AG09319 (cell line): Measurements from ENCODE around the gene LRRFIP1.
"Not testable (repeated sequence)": the region's sequence is repeated elsewhere in the genome, so short reads cannot be mapped to it uniquely, and the experiment has no call there.

Source experiments
- DNase-seq: peaks from one replicate; pipeline ENCODE4 v3.0.0-alpha.2; 2010; ENCODE audit warnings: low read depth; ENCODE audit errors: extremely low read depth
- CTCF ChIP-seq: IDR thresholded peaks from 2 replicates; pipeline ENCODE4 v1.5.1; 2011; ENCODE audit warnings: low read depth, mild to moderate bottlenecking, inconsistent platforms, low read length, moderate library complexity

Gene LRRFIP1

DNA sequence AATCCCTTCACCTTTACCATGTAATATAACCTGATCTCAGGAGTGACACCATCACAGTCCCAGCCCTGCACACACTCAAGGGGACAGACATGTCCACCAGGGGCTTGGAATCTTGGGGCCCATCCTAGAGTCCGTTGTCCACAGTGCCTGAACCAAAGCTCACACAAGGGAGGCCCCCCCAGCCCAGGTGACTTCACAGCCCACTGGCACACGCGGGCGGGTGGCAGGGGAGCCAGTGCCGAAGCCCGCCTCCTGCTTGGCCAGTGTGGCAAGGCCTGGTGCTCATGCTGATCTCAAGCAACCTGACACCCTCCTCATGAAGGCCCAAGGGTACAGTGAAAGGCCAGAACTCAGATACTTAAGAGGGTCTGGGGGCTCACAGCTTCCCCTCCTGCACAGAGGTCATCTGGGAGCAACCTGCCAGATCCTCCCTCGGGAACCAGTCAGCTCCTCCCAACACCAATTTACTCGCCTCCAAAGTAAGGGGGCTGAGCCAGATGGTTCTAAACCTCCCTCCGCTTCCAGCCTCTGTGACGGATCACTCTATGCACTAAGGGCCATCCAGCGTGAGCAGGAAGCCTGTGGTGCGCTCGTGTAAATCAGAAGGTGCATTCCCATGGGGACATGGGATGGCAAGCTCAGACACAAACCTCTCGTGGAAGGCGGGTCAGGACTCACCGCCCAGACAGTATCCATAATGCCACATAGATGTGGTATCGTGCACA lies 33.6 kb upstream of the LRRFIP1 start:
- DNase-seq, result no peak

GRCh38 chr2:237594514-237594871 lies 32.9 kb upstream of the LRRFIP1 start:
- no peak for TF ChIP-seq CTCF
- DNase-seq, result no peak

More for the DNA sequence above, 33.6 kb upstream of the LRRFIP1 start:
- no peak for TF ChIP-seq CTCF

DNA sequence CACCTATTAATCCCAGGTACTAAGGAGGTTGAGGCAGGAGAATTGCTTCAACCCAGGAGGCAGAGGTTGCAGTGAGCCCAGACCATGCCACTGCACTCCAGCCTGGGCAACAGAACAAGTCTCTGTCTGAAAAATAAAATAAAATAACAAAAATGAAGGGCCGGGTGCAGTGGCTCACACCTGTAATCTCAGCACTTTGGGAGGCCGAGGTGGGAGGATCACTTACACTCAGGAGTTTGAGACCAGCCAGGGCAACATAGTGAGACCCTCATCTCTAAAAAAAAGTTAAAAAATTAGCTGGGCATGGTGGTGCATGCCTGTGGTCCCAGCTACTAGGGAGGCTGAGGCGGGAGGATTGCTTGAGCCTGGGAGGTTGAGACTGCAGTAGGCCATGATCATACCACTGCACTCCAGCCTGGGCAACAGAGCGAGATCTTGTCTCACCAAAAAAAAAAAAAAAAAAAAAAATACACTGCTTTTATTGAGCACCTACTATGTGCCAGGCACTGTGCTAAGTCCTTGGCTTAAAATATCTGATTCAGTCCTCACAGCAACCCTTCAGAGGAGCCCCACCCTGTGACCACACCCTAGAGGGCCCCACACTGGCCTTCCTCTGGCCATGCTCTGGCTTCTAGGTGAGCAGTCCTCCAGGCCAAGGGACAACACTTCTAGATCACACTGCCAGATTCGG lies 31.4 kb upstream of the LRRFIP1 start:
- not testable (repeated sequence) for DNase-seq

DNA sequence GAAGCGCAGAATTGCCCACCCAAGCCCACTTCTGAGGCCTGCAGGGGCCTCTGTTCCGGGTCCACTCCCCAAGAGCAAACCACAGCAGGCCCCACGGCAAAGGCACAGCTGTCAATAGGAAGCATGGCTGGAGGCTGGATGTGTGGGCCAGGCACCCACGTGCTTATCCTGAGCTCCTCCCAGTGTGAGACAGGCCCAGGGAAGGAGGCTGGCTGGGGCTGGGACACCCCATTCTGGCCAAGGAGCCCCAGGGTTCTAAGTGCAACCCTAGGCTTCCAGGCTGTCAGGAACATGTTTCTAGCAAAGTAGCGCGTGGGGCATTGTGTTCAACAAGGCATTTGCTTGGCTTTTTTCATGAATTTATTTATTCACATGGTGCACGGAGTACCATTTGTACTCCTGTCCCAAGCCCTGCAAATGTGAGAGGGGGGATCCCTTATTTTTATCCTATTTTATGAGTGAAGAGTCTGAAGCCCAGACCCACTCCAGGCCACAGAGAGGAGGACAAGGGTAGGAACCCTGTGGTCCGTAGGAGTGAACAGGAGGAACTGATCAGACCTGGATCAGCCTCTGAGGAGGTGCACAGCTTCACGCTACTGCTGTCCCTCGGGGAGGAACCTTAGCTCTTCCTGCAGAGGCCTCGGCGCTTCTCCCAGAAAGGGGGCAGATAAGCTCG lies 30.7 kb upstream of the LRRFIP1 start:
- no peak for TF ChIP-seq CTCF
- no peak for DNase-seq

GRCh38 chr2:237597196-237598145 lies 29.9 kb upstream of the LRRFIP1 start:
- no peak for DNase-seq
- no peak for TF ChIP-seq CTCF

DNA sequence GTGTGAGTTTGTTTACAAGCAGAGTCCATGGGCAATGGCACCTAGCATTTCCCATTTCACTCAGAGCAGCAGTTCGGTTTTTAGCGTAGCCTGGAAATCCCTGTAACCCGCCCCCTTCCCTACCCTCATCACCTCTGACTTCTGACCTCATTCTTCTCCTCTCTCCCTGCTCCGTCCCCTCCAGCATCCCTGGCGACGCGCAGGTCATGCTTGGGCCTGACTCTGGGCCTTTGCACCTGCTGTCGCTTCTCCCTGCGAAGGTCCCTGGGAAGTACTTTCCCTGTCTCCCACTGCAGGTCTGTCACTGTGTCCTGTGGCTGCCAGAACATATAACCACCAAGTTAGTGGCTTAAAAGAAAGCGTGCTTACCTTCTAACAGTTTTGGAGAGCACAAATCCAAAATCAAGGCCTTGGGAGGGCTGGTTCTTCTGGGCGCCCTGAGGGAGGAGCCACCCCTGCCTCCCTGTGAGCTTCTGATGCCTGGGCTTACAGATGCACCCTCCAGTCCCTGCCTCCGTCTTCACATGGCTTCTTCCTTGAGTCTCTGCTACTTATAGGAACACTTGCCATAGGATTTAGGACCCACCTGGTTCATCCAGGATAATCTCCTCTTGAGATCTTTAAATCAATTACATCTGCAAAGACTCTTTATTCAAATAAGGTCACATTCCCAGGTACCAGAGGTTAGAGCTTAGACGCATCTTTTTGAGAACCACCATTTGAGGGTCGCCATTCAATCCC lies 28.7 kb upstream of the LRRFIP1 start:
- no peak for TF ChIP-seq CTCF
- DNase-seq, result no peak
